Fibroblast of lung (primary cell): ENCODE data around the gene UBA3.

Experiments
- EZH2 ChIP-seq: IDR thresholded peaks from 2 replicates; pipeline ENCODE4 v1.5.1; 2012; ENCODE audit warnings: low read length, control low read depth, mild to moderate bottlenecking; ENCODE audit errors: missing control alignments
- TF ChIP-seq, protein P1 (sequence below), 2 donors: IDR thresholded peaks in 1 of 2; conservative IDR thresholded peaks in 1 of 2; 1 replicate in 1 of 2; 2 replicates in 1 of 2; pipeline ENCODE4 v1.5.1; 2011 to 2012; ENCODE audit warnings: low read length in 2 of 2, control low read depth in 1 of 2, inconsistent platforms in 1 of 2, low read depth in 1 of 2, mild to moderate bottlenecking in 1 of 2

DNA sequence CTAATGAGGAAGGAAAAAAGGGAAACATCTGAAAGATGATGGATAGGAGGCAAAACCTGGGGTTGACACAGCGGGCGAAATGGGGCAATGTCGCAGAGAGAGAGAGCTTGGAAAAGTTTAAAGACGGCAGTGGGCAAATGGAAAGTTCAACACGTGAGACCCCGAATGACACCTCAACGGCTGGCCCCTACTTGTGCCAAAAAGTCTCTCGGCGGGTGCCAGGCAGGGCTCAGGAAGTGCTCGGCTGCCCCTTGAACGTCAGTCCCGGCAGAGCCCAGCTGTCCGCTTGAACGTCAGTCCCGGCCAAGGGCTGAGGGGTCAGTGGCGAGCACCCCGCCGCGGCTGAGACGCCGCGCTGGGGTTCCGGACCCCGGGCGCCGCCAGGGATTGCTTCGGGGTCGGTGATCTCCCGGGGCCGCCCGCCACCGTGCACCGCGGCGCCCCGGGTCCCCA lies 67.3 kb downstream of the UBA3 start:
- no peak for TF ChIP-seq EZH2
- TF ChIP-seq, protein P1, sequence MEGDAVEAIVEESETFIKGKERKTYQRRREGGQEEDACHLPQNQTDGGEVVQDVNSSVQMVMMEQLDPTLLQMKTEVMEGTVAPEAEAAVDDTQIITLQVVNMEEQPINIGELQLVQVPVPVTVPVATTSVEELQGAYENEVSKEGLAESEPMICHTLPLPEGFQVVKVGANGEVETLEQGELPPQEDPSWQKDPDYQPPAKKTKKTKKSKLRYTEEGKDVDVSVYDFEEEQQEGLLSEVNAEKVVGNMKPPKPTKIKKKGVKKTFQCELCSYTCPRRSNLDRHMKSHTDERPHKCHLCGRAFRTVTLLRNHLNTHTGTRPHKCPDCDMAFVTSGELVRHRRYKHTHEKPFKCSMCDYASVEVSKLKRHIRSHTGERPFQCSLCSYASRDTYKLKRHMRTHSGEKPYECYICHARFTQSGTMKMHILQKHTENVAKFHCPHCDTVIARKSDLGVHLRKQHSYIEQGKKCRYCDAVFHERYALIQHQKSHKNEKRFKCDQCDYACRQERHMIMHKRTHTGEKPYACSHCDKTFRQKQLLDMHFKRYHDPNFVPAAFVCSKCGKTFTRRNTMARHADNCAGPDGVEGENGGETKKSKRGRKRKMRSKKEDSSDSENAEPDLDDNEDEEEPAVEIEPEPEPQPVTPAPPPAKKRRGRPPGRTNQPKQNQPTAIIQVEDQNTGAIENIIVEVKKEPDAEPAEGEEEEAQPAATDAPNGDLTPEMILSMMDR (conservative IDR thresholded peaks at IDR 0.05 in 1 of 2, IDR thresholded peaks at IDR 0.05 in 1 of 2; ENCODE audit: low read depth in 1 of 2, low read length in 2 of 2) = no peak
